Measurements from ENCODE around the gene SHISA8. TPM values are rescaled to one million over a fixed set of nuclear protein-coding genes. Genes with fewer than 3 reads are reported as not detected.

The SHISA8 gene
- total RNA-seq, 4 donors from 2014 or later: not detected

GRCh38 chr22:41919357-41920224 is 4.7 kb upstream of the SHISA8 start:
- peak overlapping the region; percentile 27 to 55 for H3K4me3 ChIP-seq
- H3K27me3 ChIP-seq: peaks cover 60% of the 10 kb centered on the region
- no peak overlapping the region for H3K27ac ChIP-seq
- peak; percentile 7 for ATAC-seq
- TF ChIP-seq POLR2A (IDR thresholded peaks at IDR 0.05): no peak
- TF ChIP-seq EP300 (IDR thresholded peaks at IDR 0.05): no peak
- no peak for TF ChIP-seq POLR2AphosphoS5 (IDR thresholded peaks at IDR 0.05)
- TF ChIP-seq CTCF (IDR thresholded peaks at IDR 0.05): no peak
- peaks cover 0 to 35% (median 21%) of the 10 kb centered on the region in 3 donors for H3K4me1 ChIP-seq
- no peaks in the 10 kb centered on the region for H3K36me3 ChIP-seq
- no peaks in the 10 kb centered on the region for H3K9me3 ChIP-seq
- WGBS, 2 donors (ENCODE audit: low coverage in 1 of 2): no CpG with 5 or more reads among the region's 62 CpGs

- no peaks in the 10 kb centered on the region for H3K36me3 ChIP-seq
- H3K9me3 ChIP-seq: no peaks in the 10 kb centered on the region
- 59 to 72% methylated on average over 4 to 11 of the region's 23 CpGs for WGBS, 2 donors (ENCODE audit: low coverage in 1 of 2)
- H3K27me3 ChIP-seq: peaks cover 74% of the 10 kb centered on the region
- peaks cover 0 to 45% (median 21%) of the 10 kb centered on the region in 3 donors for H3K4me1 ChIP-seq
- TF ChIP-seq CTCF (IDR thresholded peaks at IDR 0.05) (no peak), POLR2AphosphoS5 (IDR thresholded peaks at IDR 0.05) (no peak), POLR2A (IDR thresholded peaks at IDR 0.05) (no peak), EP300 (IDR thresholded peaks at IDR 0.05) (no peak)
- H3K27ac ChIP-seq: no peak overlapping the region
- H3K4me3 ChIP-seq: no peak overlapping the region
- ATAC-seq: no peak
These were observed 3.3 kb upstream of the SHISA8 start for GRCh38 chr22:41917903-41918791.

- Histone ChIP-seq H3K27me3 (peaks cover 81% of the 10 kb centered on the region), H3K4me1 (peaks cover 0 to 45% (median 21%) of the 10 kb centered on the region in 3 donors), H3K4me3 (no peak overlapping the region), H3K27ac (no peak overlapping the region), H3K36me3 (no peaks in the 10 kb centered on the region), H3K9me3 (no peaks in the 10 kb centered on the region)
- TF ChIP-seq POLR2AphosphoS5 (IDR thresholded peaks at IDR 0.05) (no peak), POLR2A (IDR thresholded peaks at IDR 0.05) (no peak), CTCF (IDR thresholded peaks at IDR 0.05) (no peak), EP300 (IDR thresholded peaks at IDR 0.05) (no peak)
- no peak for ATAC-seq
- WGBS, 2 donors (ENCODE audit: low coverage in 1 of 2): 20% methylated on average over 1 of the region's 11 CpGs; no CpG with 5 or more reads in 1 of the 2 donors
These were observed 2.6 kb upstream of the SHISA8 start for GRCh38 chr22:41917375-41917902.

GRCh38 chr22:41916745-41917358 is 2.0 kb upstream of the SHISA8 start:
- Histone ChIP-seq H3K36me3 (no peaks in the 10 kb centered on the region), H3K9me3 (no peaks in the 10 kb centered on the region), H3K27me3 (peaks cover 87% of the 10 kb centered on the region), H3K27ac (no peak overlapping the region), H3K4me3 (no peak overlapping the region), H3K4me1 (peaks cover 0 to 45% (median 21%) of the 10 kb centered on the region in 3 donors)
- WGBS, 2 donors (ENCODE audit: low coverage in 1 of 2): 56 to 68% methylated on average over 7 to 8 of the region's 10 CpGs
- TF ChIP-seq CTCF (IDR thresholded peaks at IDR 0.05): no peak
- no peak for TF ChIP-seq POLR2AphosphoS5 (IDR thresholded peaks at IDR 0.05)
- no peak for TF ChIP-seq EP300 (IDR thresholded peaks at IDR 0.05)
- TF ChIP-seq POLR2A (IDR thresholded peaks at IDR 0.05): no peak
- ATAC-seq: no peak

All from gastroesophageal sphincter (tissue), 4 donors.